NB4 (cell line): ENCODE measurements around the gene PPP1R15B.

ENCODE experiments used
- POLR2A ChIP-seq: IDR thresholded peaks from 2 replicates; pipeline ENCODE4 v1.6.1; 2011; ENCODE audit warnings: mild to moderate bottlenecking; ENCODE audit not compliant: insufficient read length; ENCODE audit errors: extremely low read depth
- TF ChIP-seq, protein P1 (sequence below): IDR thresholded peaks from one replicate; pipeline ENCODE4 v1.5.1; 2012; ENCODE audit warnings: low read depth, low read length

DNA sequence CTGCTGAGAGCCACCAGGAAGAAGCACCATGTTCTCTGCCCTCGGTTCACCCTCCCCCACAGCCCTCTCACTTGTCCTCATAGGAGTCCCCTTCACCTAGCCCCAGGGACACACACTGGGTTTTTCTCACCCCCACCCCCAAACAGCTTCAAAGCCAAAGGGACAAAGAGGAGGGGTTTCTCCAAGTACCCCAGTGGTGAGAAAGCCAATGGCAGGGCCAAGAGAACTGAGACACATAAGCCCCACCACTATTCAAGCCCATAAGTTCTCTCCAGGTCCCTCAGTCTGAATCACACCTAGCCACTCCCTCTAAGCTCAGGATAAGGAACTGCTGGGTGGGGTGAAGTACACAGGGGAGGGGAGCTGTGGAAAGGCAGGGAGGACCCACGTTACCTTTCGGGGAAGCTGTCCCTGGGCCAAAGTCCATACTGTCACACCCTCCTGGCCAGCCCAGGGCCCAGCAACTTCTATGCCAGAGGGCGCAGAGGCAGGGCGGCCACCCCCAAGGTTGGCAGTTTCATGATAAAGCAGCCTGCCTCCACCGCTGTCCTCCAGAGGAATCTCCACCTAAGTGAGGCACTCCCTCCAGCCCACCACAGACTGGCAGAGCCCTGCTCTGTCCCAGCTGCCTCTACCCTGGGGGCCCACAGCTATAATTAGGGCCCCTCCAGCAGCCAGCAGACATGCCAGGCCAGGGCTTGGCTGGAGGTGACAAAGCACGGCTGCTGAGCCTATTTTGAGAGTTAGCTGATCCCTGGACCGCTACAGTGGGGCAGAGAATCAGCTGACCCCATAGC is 39.0 kb upstream of the PPP1R15B start:
- TF ChIP-seq, protein P1, sequence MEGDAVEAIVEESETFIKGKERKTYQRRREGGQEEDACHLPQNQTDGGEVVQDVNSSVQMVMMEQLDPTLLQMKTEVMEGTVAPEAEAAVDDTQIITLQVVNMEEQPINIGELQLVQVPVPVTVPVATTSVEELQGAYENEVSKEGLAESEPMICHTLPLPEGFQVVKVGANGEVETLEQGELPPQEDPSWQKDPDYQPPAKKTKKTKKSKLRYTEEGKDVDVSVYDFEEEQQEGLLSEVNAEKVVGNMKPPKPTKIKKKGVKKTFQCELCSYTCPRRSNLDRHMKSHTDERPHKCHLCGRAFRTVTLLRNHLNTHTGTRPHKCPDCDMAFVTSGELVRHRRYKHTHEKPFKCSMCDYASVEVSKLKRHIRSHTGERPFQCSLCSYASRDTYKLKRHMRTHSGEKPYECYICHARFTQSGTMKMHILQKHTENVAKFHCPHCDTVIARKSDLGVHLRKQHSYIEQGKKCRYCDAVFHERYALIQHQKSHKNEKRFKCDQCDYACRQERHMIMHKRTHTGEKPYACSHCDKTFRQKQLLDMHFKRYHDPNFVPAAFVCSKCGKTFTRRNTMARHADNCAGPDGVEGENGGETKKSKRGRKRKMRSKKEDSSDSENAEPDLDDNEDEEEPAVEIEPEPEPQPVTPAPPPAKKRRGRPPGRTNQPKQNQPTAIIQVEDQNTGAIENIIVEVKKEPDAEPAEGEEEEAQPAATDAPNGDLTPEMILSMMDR = no peak
- TF ChIP-seq POLR2A = no peak
